ENCODE data around the gene ARRDC1.
"Not testable (repeated sequence)": the region's sequence is repeated elsewhere in the genome, so short reads cannot be mapped to it uniquely, and the experiment has no call there.

Gene ARRDC1, protein sequence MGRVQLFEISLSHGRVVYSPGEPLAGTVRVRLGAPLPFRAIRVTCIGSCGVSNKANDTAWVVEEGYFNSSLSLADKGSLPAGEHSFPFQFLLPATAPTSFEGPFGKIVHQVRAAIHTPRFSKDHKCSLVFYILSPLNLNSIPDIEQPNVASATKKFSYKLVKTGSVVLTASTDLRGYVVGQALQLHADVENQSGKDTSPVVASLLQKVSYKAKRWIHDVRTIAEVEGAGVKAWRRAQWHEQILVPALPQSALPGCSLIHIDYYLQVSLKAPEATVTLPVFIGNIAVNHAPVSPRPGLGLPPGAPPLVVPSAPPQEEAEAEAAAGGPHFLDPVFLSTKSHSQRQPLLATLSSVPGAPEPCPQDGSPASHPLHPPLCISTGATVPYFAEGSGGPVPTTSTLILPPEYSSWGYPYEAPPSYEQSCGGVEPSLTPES

DNA sequence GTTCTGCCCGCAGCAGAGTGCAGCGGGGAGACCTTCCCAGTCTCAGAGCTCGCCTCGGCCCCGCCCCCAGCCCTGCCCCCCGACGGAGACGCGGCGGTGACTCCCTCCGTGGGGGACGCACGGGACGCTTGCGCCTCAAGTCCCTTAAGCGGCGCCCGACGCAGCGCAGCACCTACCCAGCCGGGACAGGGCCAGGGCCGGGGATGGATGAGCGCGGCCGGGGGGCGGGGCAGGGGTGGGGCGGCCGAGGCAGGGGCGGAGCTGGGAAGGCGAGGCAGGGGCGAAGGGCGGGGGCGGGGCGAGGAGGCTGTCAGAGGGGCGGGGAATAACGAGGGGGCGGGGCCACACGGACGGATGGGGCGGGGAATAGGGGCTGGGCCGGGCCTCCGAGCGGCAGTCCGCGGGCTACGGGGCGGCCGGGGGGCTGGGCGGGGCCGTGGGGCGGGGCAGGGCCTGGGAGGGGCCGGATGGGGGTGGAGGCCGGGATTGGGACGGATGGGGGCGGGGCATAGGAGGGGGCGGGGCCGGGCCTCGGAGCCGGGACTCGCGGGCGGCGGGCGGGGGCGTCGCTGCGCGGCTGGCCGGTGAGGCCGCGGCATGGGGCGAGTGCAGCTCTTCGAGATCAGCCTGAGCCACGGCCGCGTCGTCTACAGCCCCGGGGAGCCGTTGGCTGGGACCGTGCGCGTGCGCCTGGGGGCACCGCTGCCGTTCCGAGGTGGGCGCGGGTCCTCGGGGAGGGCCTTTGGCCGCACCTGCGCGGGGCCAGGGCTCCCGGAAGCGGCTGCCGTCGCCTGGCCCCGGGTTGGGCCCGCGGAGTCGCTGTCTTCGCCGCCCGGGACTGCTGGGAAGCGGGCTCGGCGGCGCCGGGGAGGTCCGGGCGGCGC, at the start of gene ARRDC1:
Gene ARRDC1 (plus strand): TSS at position 566 of the 884 bp plus-strand sequence. CDS start 32 bp downstream, at position 598.
- DNase-seq = peak; percentile 33 to 92 (median 84)

DNA sequence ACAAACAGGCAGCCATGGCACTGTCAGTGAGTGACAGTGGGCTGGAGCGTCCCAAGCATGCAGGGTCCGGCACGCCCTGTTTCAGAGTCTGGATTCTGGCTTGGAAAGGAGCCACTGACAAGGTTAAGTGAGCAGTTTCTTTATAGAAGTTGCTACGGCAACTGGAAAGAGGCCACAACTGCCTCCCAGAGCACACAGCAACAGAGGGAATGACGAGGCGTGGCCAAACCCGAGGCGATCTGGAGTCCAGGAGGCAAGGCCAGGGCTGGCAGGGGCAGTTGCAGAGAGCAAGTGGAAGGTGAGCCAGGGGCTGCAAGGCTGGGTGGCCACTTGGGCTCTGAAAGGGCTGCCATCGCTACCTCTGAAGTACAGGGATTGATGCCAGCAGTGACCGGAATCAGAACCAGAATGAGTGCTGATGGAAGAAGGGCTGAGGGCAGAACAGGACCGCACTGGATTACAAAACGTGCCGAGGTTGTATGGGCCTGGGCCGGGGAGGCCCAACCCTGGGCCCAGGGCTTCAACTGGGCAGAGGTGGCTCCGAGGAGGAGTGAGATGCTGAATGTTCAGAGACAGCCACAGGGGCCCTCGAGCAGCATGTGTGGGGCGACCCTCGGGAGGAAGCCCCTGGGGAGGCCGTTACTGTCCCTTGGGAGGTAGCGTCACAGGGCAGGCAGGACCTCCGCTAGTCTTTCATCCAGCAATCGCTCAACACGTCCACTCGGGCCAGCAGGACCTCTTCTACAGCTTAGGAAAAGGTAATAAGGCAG, 49.2 kb upstream of the ARRDC1 start:
- DNase-seq = no peak

DNA sequence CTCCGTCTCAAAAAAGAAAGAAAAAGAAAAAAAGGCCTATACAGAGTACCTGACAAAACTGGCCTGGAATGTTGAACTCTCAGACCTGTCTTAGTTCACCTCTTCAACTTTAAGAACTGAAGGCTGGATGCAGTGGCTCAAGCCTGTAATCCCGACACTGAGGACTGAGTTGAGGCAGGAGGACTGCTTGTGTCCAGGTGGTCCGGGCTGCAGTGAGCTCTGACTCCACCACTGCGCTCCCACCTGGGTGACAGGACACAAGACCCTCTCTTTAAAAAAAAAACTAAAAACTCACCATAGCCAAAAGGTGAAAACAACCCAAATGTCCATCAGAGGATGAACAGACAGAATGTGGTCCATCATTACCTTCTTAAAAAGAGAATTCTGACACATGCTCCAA, 47.4 kb upstream of the ARRDC1 start:
- no peak for DNase-seq

DNA sequence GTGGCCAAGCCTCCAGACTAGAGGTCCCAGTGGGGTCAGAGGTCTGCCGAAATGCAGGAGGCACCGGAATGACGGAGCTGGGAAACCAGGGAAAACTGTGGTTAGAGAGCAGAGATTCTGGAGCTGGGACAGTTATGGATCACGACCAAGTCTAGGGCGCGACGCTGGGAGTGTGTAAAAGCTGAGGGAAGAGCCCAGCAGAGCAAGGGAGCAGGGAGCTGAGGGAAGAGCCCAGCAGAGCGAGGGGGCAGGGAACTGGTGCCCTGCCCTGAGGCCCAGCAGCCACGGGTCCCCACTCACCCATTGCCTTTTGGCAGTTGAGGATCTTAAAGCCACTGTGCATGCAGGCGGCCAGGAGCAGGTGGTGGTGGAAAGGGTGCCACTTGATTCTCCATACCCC, 41.4 kb upstream of the ARRDC1 start:
- no peak for DNase-seq

DNA sequence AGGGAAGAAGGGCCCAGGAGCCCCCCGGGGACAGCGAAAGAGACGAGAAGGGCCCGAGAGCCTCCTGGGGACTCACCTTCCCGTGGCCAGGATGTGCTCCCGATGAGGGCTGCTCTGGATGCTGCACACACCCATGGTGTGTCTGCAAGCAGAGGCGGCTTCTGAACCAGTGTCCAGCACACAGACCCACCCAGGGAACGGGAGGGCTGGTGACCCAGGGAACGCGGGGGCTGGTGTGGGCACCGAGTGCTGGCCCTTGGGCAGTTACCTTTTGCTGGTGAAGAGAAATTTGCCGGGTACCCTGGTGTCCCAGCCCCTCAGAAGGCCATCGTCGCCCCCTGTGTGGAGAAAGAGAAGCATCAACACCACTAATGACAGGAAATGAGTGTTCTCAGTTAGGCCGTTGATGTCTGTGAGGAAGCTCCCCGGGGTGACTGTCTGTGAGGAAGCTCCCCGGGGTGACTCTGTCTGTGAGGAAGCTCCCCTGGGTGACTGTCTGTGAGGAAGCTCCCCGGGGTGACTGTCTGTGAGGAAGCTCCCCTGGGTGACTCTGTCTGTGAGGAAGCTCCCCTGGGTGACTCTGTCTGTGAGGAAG, 40.6 kb upstream of the ARRDC1 start:
- DNase-seq = no peak

DNA sequence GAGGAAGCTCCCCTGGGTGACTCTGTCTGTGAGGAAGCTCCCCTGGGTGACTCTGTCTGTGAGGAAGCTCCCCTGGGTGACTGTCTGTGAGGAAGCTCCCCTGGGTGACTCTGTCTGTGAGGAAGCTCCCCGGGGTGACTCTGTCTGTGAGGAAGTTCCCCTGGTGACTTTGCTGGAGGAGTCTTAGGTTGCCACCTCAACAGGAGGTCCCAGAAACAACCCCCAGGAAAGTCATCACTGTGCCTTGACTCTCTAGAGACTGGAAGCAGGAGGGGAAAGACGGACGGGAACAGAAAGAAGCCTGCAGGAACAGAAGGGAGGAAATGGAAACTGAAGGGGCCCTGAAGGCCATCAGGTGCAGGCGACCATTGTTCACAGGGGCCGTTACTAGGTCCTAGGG, 37.0 kb upstream of the ARRDC1 start:
- DNase-seq = not testable (repeated sequence)

DNA sequence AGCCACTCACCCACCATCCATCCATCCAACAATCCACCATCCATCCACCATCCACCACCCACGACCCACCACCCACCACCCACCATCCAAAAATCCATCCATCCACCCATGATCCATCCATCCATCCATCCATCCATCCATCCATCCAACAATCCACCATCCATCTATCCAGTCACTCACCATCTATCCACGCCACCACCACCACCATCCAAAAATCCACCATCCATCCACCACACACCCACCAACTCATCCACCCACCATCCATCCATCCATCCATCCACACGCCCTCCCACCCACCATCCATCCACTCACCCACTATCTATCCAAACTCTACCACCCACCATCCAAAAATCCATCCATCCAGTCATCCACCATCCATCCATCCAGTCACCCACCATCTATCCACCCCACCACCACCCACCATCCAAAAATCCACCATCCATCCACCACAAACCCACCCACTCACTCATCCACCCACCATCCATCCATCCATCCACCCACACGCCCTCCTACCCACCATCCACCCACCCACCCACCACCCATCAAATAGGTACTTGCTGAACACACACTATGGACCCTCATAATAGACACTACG, 35.8 kb upstream of the ARRDC1 start:
- DNase-seq = no peak

DNA sequence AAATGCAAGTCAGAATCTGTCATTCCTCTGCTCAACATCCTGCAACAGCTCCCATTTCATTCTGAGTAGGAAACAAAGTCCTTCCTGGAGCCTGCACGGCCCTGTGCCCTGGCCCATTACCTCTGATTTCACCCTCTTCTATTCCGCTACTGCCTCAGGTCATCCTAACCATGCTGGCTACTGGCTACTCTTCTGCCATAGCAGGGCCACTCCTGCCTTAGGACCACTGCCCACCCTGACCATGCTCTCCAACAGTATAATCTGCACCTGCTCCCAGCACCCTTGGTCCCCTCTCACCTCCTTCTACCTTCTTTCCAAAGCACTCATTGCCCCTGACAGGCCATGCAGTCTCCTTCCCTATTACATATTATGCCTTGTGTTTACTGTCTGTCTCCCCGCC, 34.9 kb upstream of the ARRDC1 start:
- DNase-seq = no peak

DNA sequence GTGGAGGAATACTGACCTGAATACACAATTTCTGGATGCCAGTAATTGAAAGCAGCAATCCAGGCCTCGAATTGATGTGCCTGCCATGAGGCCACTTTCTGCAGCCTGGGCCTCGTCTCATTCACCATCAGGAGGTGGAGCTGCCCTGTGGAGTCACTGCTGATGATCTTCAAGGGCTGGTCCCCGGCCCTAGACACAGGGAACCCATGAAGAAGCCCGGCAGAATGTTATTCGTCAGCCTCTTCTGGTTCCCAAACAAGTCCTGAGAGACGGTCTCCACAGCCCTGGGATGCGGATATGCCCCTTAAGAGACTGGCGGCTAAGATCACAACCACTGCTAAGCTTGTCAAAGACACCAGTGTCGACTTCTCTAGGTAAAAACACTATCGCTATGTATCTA, 31.3 kb upstream of the ARRDC1 start:
- DNase-seq = no peak

DNA sequence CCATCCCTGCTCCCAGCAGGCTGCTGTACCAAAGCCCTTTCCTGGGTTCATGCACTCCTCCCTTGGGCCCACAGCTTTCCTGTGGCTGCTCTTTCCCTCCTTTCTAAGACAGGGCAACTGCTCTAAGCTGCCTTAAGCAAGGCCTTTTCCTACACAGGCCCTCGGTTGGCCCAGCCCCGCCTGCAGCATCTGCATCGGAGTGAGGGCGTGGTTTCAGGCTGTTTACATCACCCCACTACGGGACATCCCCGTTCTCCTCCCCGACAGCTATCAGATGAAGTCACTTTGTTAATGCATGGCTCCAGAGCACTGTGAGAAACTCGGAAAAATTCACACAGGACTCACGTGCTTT, 30.1 kb upstream of the ARRDC1 start:
- peak in 3 of 14 donors; percentile 7 to 34 (median 8) for DNase-seq

DNA sequence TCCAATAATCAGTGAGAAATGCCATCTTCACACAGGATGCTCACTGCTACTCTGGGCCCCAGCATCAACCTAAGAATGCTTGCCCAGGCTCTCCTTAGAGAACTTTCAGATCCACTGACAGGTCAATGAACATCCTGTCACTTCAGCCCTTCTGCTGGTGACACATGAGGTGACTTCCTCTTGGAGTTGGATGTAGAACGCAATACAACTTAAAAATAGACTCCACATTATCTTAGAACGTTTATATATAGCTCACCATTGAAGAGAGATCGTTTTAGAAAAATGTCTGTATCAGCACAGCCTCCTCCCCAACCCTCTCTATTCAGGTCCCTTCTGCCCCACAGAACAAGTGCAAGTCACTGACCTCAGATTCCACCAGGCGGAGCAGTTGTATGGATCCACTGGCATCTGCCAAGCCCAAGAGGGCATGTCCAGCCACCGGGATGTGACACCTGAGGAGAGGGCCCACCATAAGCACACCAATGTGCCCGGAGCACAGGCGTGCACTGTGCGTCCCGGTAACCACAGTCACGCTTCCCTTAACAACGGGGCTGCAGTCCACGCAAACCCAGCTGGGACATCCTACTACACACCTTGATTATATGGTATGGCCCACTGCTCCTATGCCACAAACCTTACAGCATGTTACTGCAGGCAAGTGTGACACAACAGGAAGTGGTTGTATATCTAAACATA, 29.6 kb upstream of the ARRDC1 start:
- no peak for DNase-seq

DNA sequence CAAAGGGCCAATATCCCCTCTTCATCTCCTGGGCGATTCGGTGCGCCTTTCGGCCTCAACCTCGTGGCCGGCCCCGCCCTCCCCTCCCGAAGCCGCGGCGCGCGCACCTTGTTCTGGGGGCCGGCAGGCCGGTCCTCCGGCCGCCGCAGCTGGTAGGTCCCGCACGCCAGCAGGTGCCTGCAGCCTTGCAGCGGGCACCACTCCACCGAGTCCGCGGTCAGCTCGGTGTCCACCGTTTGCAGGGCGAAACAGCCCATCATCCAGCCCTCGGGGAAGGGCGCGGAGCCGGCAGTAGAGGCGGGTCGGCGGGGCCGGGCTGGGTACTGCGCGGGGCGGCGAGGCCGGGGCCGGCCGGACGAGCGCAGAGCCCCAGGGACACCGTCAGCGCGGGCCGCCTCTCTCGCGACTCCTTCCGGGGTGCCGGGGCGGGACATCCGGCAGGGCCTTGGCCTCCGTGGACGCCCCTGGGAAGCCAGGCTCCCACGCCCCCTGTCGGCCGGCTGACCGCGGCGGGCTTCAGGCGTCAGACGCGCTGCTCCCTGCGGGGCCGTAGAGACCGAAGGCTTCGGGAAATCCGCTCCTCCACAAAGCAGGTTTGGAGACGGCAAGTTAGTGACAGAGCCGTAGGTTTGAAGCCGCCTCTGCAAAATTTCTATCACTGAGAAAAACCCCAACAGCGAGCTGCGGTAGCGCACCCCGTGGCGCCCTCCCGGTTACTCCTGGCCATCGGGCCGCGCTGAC, 26.8 kb upstream of the ARRDC1 start, which contains the start of gene DPH7:
Gene DPH7 (minus strand): TSS at position 408 of the 741 bp plus-strand sequence. CDS start 148 bp downstream, at position 260.
- DNase-seq = peak; percentile 33 to 96 (median 88)

DNA sequence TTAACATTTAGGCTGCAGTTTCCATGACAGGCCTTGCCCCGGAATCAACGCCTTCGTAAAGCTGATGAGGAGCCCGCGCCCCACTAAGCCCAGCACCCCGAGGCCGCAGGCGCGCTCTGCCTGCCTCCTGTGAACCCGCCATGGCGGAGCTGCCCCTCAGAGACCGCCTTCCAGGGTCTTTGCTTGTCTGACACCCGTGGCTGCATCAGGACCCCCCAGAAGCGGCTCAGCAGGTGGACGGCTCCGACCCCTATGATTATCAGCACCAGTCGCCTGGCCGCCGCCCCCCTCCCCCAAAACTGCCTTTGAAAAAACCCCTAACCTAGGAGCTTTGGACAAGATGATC, 26.3 kb upstream of the ARRDC1 start:
- no peak for DNase-seq

DNA sequence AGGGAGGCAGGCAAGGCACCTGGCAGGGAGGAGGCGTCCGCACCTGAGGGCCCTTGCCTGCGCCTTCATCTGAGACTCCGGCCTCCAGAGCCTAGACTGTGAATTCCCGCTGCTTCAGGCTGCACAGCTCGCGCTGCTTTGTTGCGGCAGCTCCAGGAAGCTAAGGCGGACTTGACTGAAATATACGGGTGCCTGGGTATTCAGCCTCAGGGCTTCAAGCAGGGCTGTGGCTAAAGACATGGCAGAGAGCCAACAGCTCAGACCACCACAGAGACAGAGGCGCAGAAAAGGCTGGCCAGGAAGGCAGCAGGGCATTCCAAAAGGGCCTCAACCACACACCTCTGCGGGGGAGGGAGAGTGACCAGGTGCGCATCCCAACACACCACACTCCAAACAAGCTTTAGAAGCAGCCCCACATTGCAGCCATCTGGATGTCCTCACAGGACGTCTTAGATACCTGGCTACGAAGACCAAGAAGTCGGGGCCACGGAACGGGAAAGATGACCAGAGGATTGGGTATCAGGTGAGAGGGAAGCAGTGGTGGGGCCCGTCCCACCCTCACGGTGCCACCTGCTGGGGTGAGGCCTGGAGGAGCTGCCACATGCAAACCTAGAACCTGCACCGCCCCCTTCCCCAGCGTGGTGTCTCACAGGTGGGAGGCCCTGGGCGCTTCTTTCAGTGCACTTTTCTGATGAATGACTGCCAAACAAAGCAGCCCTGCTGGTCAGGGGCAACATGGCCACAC, 25.1 kb upstream of the ARRDC1 start:
- peak in 1 of 14 donors; percentile 12 for DNase-seq

DNA sequence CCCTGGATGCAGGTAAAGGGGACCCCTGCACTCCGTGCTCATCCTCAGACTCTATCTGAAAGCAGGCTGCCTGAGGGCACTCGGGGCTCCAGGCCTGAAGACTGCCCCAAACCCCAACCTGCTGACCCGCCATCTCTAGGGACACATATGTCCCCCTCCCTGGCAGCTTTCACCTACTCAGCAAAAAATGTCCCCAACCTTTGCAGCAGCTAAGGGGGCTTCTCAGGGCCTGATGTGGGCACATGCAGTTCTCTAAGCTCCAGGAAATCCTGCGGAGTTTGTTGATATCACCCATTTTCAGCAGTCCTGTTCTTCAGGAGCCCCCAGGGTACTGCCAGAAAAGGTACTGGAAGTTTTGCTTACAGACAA, 24.5 kb upstream of the ARRDC1 start:
- DNase-seq = no peak

DNA sequence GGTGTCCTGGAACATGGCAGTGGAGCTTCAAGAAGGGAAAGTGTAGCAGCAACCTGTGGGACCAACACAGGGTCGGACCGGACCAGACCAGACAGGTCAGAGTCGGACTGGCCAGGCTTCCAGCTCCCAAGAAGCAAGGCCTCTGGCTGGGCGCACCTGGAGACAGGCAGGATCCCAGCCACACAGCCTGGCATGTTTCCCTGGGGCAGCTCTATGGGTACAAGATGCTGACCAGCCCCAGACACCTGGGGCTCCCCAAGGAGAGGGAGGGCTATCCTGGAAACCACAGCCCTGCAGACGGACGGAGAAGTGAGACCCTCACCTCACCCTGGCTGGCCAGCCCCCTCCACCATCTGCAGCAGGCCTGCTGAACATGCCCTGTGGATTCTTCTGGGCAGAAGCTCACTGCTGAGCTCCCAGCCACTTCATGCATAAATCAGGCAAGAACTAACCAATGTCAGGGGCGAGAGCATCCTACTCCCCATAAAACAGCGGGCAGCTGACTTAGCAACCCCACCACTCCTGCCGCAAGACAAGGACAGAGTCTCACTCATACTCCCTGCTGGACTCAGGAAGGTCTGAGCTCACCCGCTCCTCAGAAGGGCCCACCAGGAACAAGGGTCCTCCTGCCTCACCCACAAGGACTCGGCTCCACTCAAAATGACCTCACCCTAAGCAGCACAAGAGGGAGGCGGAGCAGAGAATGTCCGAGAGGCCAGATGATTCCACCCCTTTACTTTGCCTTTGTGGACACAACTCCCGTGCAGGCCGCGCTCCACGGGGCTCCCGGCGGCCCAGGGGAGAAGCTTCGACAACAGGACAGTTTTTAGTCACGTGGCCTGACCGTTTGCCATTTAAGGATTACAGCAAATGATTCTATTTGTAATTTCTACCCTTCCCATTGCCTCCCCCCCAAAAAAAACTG, 23.9 kb upstream of the ARRDC1 start:
- DNase-seq = no peak

DNA sequence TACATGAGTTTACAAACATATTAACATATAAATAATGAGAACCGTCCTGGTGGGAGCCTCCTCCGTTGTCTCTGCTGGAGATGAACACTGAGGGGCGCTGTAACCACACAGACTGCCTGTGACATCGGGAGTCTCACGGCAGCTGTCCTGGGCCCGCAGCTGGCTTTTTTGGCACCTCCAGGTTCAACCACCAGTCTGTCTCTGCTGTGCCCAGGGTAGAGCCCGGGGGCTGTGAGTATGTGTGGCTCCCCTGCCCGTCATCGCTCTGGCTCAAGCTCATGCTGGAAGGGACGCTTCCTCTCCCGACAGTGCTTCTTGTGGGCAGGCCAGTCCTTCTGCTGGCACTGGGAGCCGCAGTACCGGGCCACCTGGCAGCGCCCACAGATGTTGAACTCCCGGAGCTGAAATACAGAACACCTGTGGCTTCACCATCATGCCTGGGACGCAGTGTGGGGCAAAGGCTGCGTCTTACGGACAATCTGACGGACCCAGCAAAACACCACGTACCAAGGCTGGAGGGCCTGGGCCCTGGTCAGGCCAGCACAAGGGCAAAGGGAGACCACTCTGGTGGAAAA, 23.1 kb upstream of the ARRDC1 start:
- DNase-seq = no peak

DNA sequence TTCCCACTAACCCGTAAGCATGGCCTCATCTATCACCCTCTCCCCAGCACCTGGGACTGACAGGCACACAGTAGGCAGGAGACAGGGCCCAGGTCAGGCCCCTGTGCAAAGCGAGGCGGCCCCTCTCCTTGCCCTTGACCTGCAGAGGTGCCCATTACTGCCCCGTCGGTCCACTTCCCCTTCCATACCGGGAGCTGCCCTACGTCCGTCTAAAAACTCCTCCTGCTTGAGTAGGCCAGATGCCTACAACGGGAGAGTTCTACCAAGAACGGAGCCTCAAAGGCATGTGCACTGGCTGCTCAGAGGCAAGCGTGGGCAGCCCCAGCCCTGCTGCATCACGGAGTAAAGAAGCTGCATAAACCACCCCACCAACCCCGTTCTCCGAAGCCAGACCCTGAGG, 22.1 kb upstream of the ARRDC1 start:
- DNase-seq = no peak

All from C1 segment of cervical spinal cord (tissue), 14 donors.